DOHH2 (cell line): Measurements from ENCODE around the gene WNT3A.

Experiments
- H3F3A ChIP-seq: fragments of 200-600 bp; sonication (generic), shearing (Covaris generic); 2 replicates; pipeline ENCODE4 v1.6.0; 2016; ENCODE audit warnings: antibody characterized with exemption, mild to moderate bottlenecking; ENCODE audit not compliant: control insufficient read depth, insufficient read depth
- H3K27ac ChIP-seq: fragments of 200-600 bp; sonication (generic); 2 replicates; pipeline ENCODE4 v1.5.1; 2014; ENCODE audit warnings: low read depth, mild to moderate bottlenecking, low read length, moderate library complexity
- H3K27me3 ChIP-seq: fragments of 200-600 bp; sonication (generic); 2 replicates; pipeline ENCODE4 v1.6.1; 2014; ENCODE audit warnings: mild to moderate bottlenecking, low read length, mixed read lengths; ENCODE audit not compliant: control insufficient read depth
- H3K36me3 ChIP-seq: fragments of 200-600 bp; sonication (generic); 2 replicates; pipeline ENCODE4 v1.6.1; 2014; ENCODE audit warnings: mild to moderate bottlenecking, low read length, moderate library complexity, mixed read lengths; ENCODE audit not compliant: control insufficient read depth
- H3K4me1 ChIP-seq: fragments of 200-600 bp; sonication (generic); 2 replicates; pipeline ENCODE4 v1.6.1; 2014; ENCODE audit warnings: mild to moderate bottlenecking, low read length, mixed read lengths; ENCODE audit not compliant: control insufficient read depth
- H3K4me2 ChIP-seq: fragments of 200-600 bp; sonication (generic); 2 replicates; pipeline ENCODE4 v1.6.0; 2014; ENCODE audit warnings: mild to moderate bottlenecking, low read length, moderate library complexity
- H3K4me3 ChIP-seq: fragments of 200-600 bp; sonication (generic); 2 replicates; pipeline ENCODE4 v1.5.1; 2014; ENCODE audit warnings: mild to moderate bottlenecking, low read length, mixed read lengths
- H3K79me2 ChIP-seq: fragments of 200-600 bp; sonication (generic); 2 replicates; pipeline ENCODE4 v1.6.1; 2014; ENCODE audit warnings: mild to moderate bottlenecking, low read length, mixed read lengths; ENCODE audit not compliant: control insufficient read depth
- H3K9me2 ChIP-seq: fragments of 200-600 bp; sonication (generic); replicated peaks from 2 replicates; pipeline ENCODE4 v1.6.1; 2014; ENCODE audit warnings: mild to moderate bottlenecking, low read length, mixed read lengths; ENCODE audit not compliant: control insufficient read depth
- H3K9me3 ChIP-seq: fragments of 200-600 bp; sonication (generic); 2 replicates; pipeline ENCODE4 v1.6.1; 2014; ENCODE audit warnings: antibody characterized with exemption, low read length, mixed read lengths; ENCODE audit not compliant: control insufficient read depth, insufficient read depth
- H4K20me1 ChIP-seq: fragments of 200-600 bp; sonication (generic); 2 replicates; pipeline ENCODE4 v1.6.0; 2014; ENCODE audit warnings: low read depth, mild to moderate bottlenecking, antibody characterized with exemption, low read length, moderate library complexity; ENCODE audit not compliant: control insufficient read depth, insufficient read depth
- EZH2phosphoT487 ChIP-seq: fragments of 200-600 bp; sonication (generic); IDR thresholded peaks from 2 replicates; pipeline ENCODE4 v1.6.1; 2017; ENCODE audit warnings: borderline replicate concordance, mild to moderate bottlenecking, antibody characterized with exemption, low read length, moderate library complexity, mixed read lengths
- TF ChIP-seq, protein P1 (sequence below): fragments of 200-600 bp; sonication (generic); IDR thresholded peaks from one replicate; pipeline ENCODE4 v1.5.1; 2014; ENCODE audit warnings: antibody characterized with exemption, mild to moderate bottlenecking, low read depth, low read length; ENCODE audit not compliant: poor library complexity, severe bottlenecking

WNT3A gene

DNA sequence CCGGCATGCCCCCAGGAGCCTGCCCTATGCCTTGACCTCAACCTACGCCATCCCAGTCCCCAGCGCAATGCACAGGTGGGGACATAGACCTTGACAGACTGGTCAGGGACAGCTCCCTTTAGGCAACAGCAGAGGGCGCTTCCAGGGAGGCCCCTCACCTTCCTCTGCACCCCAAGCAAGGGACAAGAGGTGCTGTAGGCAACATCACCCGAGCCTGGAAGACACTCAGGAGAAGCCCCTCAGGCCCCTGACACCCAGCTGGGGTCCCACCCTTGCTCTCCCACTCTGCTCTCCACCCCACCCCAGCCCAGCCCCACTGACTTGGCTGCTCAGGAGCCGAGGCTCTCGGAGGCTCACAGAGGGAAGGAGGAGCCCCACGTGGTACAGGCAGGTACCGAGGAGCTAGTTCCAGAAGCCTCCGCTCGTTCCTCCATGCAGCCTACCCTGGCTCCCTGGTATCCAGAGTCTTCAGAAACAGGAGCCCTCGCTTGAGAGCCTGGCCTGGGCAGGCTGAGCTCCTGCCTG lies 2.4 kb upstream of the WNT3A start:
- Histone ChIP-seq H3K36me3 (no peaks in the 10 kb centered on the region), H3K4me3 (no peak overlapping the region), H3K4me2 (no peak overlapping the region), H3F3A (no peaks in the 10 kb centered on the region), H3K4me1 (peaks cover under 1% of the 10 kb centered on the region), H4K20me1 (no peaks in the 10 kb centered on the region), H3K27me3 (peaks cover 7% of the 10 kb centered on the region), H3K9me2 (no peaks in the 10 kb centered on the region), H3K27ac (no peak overlapping the region), H3K79me2 (no peaks in the 10 kb centered on the region), H3K9me3 (no peaks in the 10 kb centered on the region)
- TF ChIP-seq EZH2phosphoT487, result no peak
- TF ChIP-seq, protein P1, sequence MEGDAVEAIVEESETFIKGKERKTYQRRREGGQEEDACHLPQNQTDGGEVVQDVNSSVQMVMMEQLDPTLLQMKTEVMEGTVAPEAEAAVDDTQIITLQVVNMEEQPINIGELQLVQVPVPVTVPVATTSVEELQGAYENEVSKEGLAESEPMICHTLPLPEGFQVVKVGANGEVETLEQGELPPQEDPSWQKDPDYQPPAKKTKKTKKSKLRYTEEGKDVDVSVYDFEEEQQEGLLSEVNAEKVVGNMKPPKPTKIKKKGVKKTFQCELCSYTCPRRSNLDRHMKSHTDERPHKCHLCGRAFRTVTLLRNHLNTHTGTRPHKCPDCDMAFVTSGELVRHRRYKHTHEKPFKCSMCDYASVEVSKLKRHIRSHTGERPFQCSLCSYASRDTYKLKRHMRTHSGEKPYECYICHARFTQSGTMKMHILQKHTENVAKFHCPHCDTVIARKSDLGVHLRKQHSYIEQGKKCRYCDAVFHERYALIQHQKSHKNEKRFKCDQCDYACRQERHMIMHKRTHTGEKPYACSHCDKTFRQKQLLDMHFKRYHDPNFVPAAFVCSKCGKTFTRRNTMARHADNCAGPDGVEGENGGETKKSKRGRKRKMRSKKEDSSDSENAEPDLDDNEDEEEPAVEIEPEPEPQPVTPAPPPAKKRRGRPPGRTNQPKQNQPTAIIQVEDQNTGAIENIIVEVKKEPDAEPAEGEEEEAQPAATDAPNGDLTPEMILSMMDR, result peak; percentile 63

DNA sequence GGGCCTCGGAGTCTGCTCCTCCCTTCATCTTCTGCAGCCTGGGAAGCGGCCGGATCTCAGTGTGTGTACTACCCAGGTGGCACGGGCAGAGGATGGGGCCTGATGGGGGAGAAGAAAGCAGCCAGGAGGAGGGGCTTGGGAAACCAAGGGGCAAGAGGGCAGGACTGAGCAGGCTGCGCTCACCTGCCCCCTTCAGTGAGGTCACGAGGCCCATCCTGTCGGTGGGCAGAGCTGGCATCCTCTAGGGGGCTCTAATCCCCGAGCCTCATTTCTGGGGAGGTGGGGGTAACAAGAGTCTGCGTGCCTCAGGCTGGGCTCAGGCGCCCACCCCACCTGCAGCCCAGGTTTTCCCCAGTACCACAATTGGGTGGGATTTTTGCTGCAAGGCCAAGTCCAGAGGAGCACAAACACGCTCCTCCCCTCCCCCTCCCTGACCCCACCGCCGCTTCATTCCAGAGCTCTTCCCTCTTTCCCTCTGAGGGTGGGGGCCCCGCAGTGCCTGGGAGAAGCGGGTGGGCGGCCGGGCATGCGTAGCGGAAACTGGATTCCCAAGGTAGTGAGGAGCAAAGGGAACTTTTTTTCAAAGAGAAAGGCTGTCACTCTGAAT lies 1.8 kb upstream of the WNT3A start:
- Histone ChIP-seq H3K9me2 (no peaks in the 10 kb centered on the region), H4K20me1 (no peaks in the 10 kb centered on the region), H3F3A (no peaks in the 10 kb centered on the region), H3K27ac (no peak overlapping the region), H3K4me1 (peaks cover 7% of the 10 kb centered on the region), H3K27me3 (peaks cover 12% of the 10 kb centered on the region), H3K4me3 (no peak overlapping the region), H3K79me2 (no peaks in the 10 kb centered on the region), H3K9me3 (no peaks in the 10 kb centered on the region), H3K36me3 (no peaks in the 10 kb centered on the region), H3K4me2 (no peak overlapping the region)
- no peak for TF ChIP-seq EZH2phosphoT487
- TF ChIP-seq, protein P1, result no peak

DNA sequence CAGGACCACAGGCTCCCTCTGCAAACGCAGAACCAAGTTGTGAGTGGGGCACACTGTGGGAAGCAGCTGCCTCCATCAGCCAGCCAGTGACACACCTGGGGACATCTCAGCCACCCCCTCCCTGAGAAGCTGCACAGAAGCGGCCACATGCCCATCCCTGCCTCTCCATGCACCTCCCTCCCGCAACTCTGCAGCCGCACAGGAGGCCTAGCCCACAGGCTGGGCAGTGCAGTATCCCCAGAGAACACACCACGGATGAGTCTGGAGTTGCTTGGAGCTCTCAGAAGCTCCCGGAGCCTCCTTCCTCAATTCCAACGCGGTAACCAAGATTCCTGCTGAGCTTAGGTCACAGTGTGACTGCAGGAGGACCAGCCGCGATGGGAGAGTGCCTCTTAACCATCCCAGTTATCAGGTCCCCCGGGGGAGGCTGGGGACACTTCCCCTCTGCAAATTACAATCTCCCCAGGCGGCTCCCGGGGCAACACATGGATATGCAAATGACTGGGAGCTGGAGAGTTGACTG lies 1.2 kb upstream of the WNT3A start:
- H4K20me1 ChIP-seq, result no peaks in the 10 kb centered on the region
- no peaks in the 10 kb centered on the region for H3K9me2 ChIP-seq
- peaks cover 12% of the 10 kb centered on the region for H3K27me3 ChIP-seq
- no peak overlapping the region for H3K4me2 ChIP-seq
- no peaks in the 10 kb centered on the region for H3K79me2 ChIP-seq
- TF ChIP-seq, protein P1, result no peak
- TF ChIP-seq EZH2phosphoT487, result no peak
- H3K4me3 ChIP-seq, result no peak overlapping the region
- no peak overlapping the region for H3K27ac ChIP-seq
- peaks cover 13% of the 10 kb centered on the region for H3K4me1 ChIP-seq
- H3K9me3 ChIP-seq, result no peaks in the 10 kb centered on the region
- H3F3A ChIP-seq, result no peaks in the 10 kb centered on the region
- H3K36me3 ChIP-seq, result no peaks in the 10 kb centered on the region
